GM23248 (cell line): ENCODE results near the gene CAVIN3.

Source experiments
- EZH2 ChIP-seq: fragments of 200-600 bp; sonication (generic); IDR thresholded peaks from 2 replicates; pipeline ENCODE4 v1.6.1; 2018; ENCODE audit warnings: antibody characterized with exemption, mild to moderate bottlenecking; ENCODE audit not compliant: insufficient read depth, poor library complexity, severe bottlenecking
- EZH2phosphoT487 ChIP-seq: fragments of 200-600 bp; sonication (generic); IDR thresholded peaks from 2 replicates; pipeline ENCODE4 v1.6.1; 2018; ENCODE audit warnings: antibody characterized with exemption, moderate library complexity, mild to moderate bottlenecking, low read depth; ENCODE audit not compliant: insufficient read depth

- TF ChIP-seq EZH2 (no peak), EZH2phosphoT487 (no peak)
Observed at GRCh38 chr11:6357222-6357621, 36.9 kb upstream of the CAVIN3 start.
